Measurements from ENCODE around the gene KCTD5. TPM values are rescaled to one million over a fixed set of nuclear protein-coding genes. Genes with fewer than 3 reads are reported as not detected.

KCTD5 gene
- total RNA-seq (2011; cell fraction: chromatin; rRNA removed; ENCODE audit: low replicate concordance) = 43.6 and 59.1 TPM in 2 replicates
- total RNA-seq (2011; cell fraction: nucleolus; rRNA removed) = 40.1 and 50.7 TPM in 2 replicates
- total RNA-seq (2011; cell fraction: nucleoplasm; rRNA removed) = 31.7 and 32.9 TPM in 2 replicates
- 34.5 and 48.7 TPM in 2 replicates for total RNA-seq (2014; rRNA removed)
- total RNA-seq (2014; rRNA removed; fragmentation: Illumina TruSeq; extraction: Trizol) = 15.4 and 17.2 TPM in 2 replicates
- total RNA-seq (2015; rRNA removed; fragmentation: Illumina TruSeq; extraction: Trizol) = 30.9 and 32.3 TPM in 2 replicates
- 39.0 and 40.0 TPM in 2 replicates for total RNA-seq (2021)
- polyA plus RNA-seq (2011; rRNA removed) = 36.1 and 37.5 TPM in 2 replicates
- polyA plus RNA-seq (2011; cell fraction: cytosol; rRNA removed) = 49.9 and 152 TPM in 2 replicates
- 19.7 and 24.6 TPM in 2 replicates for polyA plus RNA-seq (2011; cell fraction: nucleus; rRNA removed)
- polyA plus RNA-seq (2012) = 27.5 and 34.3 TPM in 2 replicates
- polyA plus RNA-seq (2014; fragmentation: Illumina TruSeq; extraction: Trizol) = 31.2 and 39.2 TPM in 2 replicates
- 1 to 10 TPM in 1 of 2 experiments, under 1 TPM in 1; 0.73 to 1.6 TPM for polyA plus RNA-seq (2014; fragmentation: Nextera tagmentation; extraction: Ambion mirVana)
- 58.0 and 58.3 TPM in 2 replicates for polyA plus RNA-seq (2014; rRNA removed)
- 17.2 and 25.7 TPM in 2 replicates for polyA minus RNA-seq (2011; rRNA and poly(A)+ RNA removed)
- 17.5 and 19.7 TPM in 2 replicates for polyA minus RNA-seq (2011; cell fraction: cytosol; rRNA and poly(A)+ RNA removed)
- polyA minus RNA-seq (2011; cell fraction: nucleus; rRNA and poly(A)+ RNA removed) = 18.7 and 23.8 TPM in 2 replicates
- Bru-seq, nascent RNA = percentile 69 among the genes with signal in this experiment
- BruChase-seq, experiment 1, labeled RNA remaining after a 2-hour chase = percentile 70 among the genes with signal in this experiment
- percentile 72 among the genes with signal in this experiment for BruChase-seq, experiment 2, labeled RNA remaining after a 6-hour chase
- long read RNA-seq, experiment 1, transcript KCTD5-201 (6 exons, 2,482 nt) = major isoform, 80 of 193 reads
- long read RNA-seq, experiment 1, partial matches to known transcripts = 112 of 193 reads
- long read RNA-seq, experiment 1, other reads (novel, unspliced or antisense) = 1 of 193 reads
- long read RNA-seq, experiment 2, transcript KCTD5-201 (6 exons, 2,482 nt) = major isoform, 29 of 44 reads
- long read RNA-seq, experiment 2, partial matches to known transcripts = 2 of 44 reads
- long read RNA-seq, experiment 2, other reads (novel, unspliced or antisense) = 13 of 44 reads
- long read RNA-seq, experiment 3, transcript KCTD5-201 (6 exons, 2,482 nt) = major isoform, 38 of 43 reads
- long read RNA-seq, experiment 3, partial matches to known transcripts = 4 of 43 reads
- long read RNA-seq, experiment 3, other reads (novel, unspliced or antisense) = 1 of 43 reads

- no peaks in the 10 kb centered on the region for H3K27me3 ChIP-seq (ENCODE audit: control insufficient read depth in 2 of 2, insufficient read depth in 2 of 2, low read length in 2 of 2)
- H3K4me3 ChIP-seq = peak within 1 kb of the TSS; percentile 98
- peak within 1 kb of the TSS; percentile 98 for H3K4me2 ChIP-seq (ENCODE audit: insufficient read depth, low read length)
- ATAC-seq = peak; percentile 95
- under 1% methylated on average over 55 of the region's 73 CpGs for WGBS (ENCODE audit: insufficient coverage, low coverage, missing lambda C conversion rate)
- intact Hi-C loops (cut with micrococcal nuclease) = no loop called here
- no peaks in the 10 kb centered on the region for H3K9me3 ChIP-seq (replicated peaks; ENCODE audit: control insufficient read depth, insufficient read depth, low read depth, low read length)
- CTCF ChIA-PET (ENCODE audit: low intra/inter-chr PET ratio) = interaction anchor here (0.6 kb wide), 1 partner anchor 222 kb away, joined by 3 read pairs; the partner anchor contains the start of gene TEDC2
- peak within 1 kb of the TSS; percentile 83 for H2AFZ ChIP-seq (ENCODE audit: low read depth, low read length)
- H3K9me1 ChIP-seq (ENCODE audit: control insufficient read depth, insufficient read depth, low read length) = no peaks in the 10 kb centered on the region
- no TSS peak for BruUV-seq (replicated peaks)
- H3K79me2 ChIP-seq (ENCODE audit: control insufficient read depth, insufficient read depth, low read length) = peaks cover 40% of the 10 kb centered on the region
- H3K27ac ChIP-seq (ENCODE audit: extremely low read depth, low read depth, low read length) = peak within 1 kb of the TSS; percentile 88
- in situ Hi-C loops (cut with MboI) = no loop called here
- peak within 1 kb of the TSS; percentile 85 to 99 for H3K9ac ChIP-seq (ENCODE audit: insufficient read depth in 1 of 2, low read depth in 2 of 2, low read length in 2 of 2)
- peaks cover 9 to 19% of the 10 kb centered on the region in 2 experiments for H3K4me1 ChIP-seq (replicated peaks in 1 of 2; ENCODE audit: control insufficient read depth in 2 of 2, insufficient read depth in 2 of 2, low read length in 2 of 2)
- H3K36me3 ChIP-seq (ENCODE audit: control insufficient read depth, insufficient read depth, low read length) = peaks cover 11% of the 10 kb centered on the region; the same call in 2 of the 3 replicates
- POLR2A ChIA-PET = interaction anchor here (0.6 to 1.4 kb wide), 12 partner anchors 9 to 488 kb away, joined by 3 to 5 read pairs (median 4); no protein-coding TSS in a partner anchor
- peaks cover 8% of the 10 kb centered on the region; the same call in 1 of the 2 replicates for H4K20me1 ChIP-seq (replicated peaks; ENCODE audit: control insufficient read depth, insufficient read depth, low read length)
- peak; percentile 92 to 98 (median 96) for DNase-seq (ENCODE audit: extremely low read depth in 1 of 4, low spot score in 3 of 4)
- FAIRE-seq = peak; percentile 75
- TF ChIP-seq HEY1 (CRISPR knock-in tag; IDR thresholded peaks at IDR 0.05; ENCODE audit: borderline replicate concordance) (no peak), ZNF143 (CRISPR knock-in tag; IDR thresholded peaks at IDR 0.05) (peak; percentile 72), PPARD (CRISPR knock-in tag; IDR thresholded peaks at IDR 0.05) (no peak), AFF4 (CRISPR knock-in tag; IDR thresholded peaks at IDR 0.05) (peak; percentile 81), CREBBP (IDR thresholded peaks at IDR 0.05; ENCODE audit: low read depth, low read length) (no peak), ZNF184 (CRISPR knock-in tag; IDR thresholded peaks at IDR 0.05) (no peak), PREB (CRISPR knock-in tag; IDR thresholded peaks at IDR 0.05) (no peak), ZNF76 (CRISPR knock-in tag; IDR thresholded peaks at IDR 0.05; ENCODE audit: borderline replicate concordance) (no peak)
Observed at GRCh38 chr16:2682209-2683021, at the start of gene KCTD5. TSS of gene KCTD5 (plus strand) at chr16:2682523. CDS start at chr16:2682549, 26 bp downstream.
